Measurements from ENCODE around the gene DHRS13.
A peak's percentile ranks its signal among the peaks of the same experiment; 100 is the strongest.
"Not testable (repeated sequence)": the region's sequence is repeated elsewhere in the genome, so short reads cannot be mapped to it uniquely, and the experiment has no call there.

The DHRS13 gene

DNA sequence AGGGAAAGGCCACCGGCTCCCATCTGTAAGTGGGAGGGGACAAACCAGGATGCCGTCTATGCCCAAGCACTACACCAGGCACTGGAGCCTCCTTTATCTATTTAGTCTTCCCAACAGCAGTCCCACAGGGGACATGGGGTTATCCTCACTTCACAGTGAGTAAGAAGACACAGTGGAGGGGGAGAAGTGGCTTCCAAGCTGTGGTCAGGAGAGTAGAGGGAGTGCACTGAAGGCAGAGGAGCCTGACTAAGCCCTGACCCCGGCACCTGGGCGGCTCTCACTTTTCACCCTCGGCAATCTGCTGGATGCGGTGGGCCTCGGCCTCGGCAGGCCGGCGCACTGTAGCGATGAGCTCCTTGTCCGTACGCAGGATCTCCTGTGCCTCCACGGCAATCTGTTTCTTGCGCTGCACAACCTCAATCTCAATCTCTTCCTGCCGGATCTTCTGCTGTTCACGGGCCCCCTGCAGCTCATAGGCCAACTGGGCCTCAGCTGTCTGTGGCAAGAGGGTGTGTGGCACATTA is 21.3 kb downstream of the DHRS13 start:
- no peak for DNase-seq

DNA sequence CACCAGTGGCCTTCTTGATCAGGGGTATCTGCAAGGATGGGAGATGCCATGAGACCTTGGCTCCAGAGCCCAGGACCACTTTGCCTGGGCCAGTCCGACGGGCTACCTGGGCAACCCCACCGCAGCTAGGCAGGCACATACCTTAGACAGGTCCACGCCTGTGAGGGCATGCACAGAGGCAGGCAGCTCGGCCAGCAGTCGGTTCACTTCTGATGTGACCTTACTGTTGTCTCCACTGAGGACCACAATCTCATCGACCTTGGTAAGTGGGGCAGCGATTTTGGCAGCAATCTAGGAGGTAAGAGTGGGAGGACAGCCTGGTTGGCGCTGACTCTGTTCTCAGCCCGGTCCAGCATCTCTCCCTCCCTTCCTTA is 22.3 kb downstream of the DHRS13 start:
- no peak for DNase-seq

DNA sequence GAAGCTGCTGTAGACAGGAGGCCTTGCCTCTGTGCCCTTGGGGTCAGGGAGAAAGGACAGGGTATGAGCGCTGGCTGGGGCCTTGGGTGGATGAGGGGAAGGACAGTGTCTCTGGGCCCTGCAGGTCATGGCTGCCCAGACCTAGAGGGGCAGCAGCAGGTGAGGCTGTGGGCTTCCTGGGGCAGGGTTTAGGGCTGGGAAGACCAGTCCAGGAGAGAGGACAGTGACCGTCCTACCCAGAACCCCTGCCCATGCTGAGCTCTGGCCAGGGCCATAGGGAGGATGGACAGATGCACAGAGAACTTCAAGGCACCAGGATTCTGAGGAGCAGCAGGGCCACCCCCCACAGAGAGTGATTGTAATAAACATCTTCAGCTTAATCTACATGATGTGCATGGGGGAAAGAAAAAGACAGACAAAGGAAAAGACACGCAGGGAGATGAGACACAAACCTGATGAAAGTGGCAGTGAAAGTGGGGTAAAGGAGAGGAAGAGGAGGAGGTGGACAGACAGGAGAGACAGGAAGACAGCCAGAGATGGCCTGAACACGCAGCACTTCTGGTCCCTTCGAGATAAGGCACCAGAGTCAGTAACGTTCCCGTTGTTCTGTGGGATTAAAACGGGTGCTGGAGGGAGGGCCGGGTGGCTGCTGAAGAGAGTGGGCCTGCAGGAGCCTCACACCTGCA is 22.9 kb downstream of the DHRS13 start:
- DNase-seq, result no peak

DNA sequence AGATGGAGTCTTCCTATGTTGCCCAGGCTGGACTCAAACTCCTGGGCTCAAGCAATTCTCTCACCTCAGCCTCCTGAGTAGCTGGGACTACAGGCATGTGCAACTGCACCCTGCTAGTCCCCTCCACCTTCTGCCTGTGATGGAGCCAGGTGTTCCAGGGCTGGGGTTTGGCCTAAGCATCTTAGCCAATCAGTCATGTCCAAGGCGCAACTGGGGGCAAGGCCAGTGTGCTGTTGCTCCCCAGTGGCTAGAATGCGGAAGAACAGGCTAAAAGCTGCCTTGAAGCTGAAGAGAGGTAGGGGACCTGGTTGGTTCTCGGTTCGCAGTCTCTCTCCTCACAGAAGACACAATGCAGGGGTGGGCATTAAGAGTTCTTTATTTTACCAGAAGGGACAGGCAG is 23.9 kb downstream of the DHRS13 start:
- no peak for DNase-seq

DNA sequence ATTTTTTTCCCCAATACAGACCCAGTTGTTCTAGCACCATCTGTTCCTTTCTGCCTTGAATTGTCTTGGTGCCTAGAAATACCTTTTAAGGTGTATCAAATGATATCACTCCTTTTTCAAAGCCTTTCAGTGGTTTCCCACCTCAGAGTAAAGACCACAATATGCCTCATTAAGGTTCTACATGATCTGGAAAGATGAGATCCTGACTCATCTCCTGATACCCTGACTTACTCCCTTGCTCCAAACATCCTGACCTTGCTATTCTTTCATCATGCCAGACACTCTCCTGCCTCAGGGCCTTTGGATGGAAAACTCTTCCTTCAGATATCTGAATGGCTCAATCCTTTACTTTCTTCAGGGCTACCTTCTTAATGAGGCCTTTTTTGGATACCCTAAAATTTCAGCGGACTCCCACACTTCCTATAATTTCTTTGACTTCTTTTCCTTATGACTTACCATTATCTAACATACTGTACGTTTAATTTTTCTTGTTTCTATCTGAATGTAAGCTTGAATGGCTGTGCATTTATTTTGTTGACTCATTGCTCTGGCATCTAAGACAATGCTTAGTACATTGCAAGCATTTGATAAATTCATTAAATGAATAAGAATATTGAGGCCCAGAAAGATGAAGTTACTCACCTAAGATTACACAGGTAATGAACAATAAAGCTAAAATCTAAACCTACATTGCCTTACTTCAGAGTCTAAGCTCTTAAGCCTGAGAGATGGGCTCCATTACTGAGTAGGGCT is 24.5 kb downstream of the DHRS13 start:
- no peak for DNase-seq

DNA sequence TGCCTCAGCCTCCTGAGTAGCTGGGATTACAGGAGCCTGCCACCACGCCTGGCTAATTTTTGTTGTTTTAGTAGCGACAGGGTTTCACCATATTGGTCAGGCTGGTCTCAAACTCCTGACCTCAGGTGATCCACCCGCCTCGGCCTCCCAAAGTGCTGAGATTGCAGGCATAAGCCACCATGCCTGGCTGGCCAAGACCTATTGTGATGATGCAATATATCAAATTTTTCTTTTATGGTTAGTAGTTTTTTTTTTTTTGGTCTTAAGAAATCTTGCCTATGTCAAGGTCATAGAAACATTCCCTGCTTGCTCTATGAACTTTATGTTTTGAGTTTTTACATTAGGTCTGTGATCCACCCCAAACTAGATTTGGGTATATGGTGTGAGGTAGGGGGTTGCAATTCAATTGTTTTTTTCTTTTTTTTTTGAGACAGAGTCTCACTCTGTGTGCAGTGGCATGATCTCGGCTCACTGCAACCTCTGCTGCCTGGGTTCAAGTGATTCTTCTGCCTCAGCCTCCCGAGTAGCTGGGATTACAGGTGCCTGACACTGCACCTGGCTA is 25.6 kb downstream of the DHRS13 start:
- DNase-seq, result not testable (repeated sequence)

DNA sequence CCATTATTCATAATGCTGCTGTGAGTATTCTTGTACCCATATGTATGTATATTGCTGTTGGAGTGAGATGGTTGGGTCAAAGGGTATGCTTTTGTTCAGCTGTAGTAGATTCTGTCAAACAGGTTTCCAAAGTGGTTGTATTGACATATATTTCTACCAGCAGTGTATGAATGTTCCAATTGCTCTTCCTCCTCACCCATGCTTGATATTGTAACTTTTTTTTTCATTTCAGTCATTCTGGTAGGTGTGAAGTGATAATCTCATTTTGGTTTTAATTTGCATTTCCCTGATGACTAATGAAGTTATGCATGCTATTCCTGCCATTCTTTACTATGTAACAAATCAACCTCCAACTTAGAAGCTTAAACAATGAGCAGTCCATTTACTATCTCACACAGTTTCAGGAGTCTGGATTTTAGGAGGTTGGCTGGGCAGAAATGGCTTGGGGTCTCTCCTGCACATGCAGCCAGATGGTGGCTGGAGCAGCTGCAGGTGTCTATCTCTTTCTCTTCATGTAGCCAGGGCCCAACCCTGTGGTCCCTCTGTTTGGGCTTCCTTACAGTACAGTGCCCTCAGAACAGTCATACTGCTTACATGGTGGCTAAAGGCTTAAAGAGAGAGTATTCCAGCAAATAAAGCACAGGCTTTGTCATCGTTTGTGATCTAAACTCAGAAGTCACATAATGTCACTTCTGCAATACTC is 26.9 kb downstream of the DHRS13 start:
- no peak for DNase-seq

DNA sequence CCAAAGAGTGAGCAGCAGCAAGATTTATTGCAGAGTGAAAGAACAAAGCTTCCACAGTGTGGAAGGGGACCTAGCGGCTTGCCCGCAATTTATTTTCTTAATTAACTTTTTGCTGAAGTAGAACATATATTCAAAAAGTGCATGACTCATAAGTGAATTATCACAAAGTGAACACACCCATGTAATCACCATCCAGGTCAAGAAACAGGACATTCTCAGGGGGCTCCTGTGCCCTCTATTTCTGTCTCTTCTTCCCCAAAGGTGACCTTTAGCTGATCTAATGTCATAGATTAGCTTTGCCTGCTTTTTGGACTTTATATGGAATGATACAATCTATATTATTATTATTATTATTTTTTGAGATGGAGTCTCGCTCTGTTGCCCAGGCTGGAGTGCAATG is 28.1 kb downstream of the DHRS13 start:
- no peak for DNase-seq

DNA sequence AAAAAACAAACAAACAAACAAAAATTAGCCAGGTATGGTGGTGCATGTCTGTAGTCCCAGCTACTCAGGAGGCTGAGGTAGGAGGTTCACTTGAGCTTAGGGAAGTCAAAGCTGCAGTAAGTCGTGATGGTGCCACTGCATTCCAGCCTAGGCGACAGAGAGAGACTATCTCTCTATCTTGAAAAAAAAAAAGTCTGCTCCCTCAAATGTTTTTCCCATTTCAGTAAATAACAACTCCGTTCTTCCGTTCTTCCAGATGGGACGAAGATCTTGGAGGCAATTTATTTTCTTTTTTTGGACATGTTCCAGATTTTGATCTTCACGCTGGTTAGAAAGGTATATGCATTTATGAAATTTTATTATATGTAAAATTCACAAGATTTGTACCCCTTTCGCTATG is 29.0 kb downstream of the DHRS13 start:
- no peak for DNase-seq

DNA sequence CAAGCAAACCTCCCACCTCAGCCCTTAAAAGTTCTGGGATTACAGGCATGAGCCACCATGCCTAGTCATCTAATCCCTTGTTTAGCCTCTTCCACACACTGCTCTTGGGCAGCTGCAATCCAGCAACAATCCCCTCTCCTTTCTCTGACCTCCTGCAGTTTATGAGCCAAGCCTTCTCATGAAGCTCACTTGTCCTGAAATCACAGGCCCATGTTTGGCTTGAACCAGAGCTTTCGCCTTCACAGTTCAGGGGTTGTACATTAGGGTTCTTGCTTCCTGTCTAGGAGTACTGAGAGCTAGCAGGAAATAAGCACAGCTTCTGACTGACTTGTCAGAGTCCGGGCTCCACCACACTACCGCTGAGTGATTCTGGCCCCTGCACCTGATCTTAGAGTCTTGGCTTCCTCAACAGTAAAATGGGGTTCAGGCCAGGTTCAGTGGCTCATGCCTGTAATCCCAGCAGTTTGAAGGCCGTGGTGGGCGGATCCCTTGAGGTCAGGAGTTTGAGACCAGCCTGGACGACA is 31.8 kb downstream of the DHRS13 start:
- DNase-seq, result peak in 1 of 2 donors; percentile 38

DNA sequence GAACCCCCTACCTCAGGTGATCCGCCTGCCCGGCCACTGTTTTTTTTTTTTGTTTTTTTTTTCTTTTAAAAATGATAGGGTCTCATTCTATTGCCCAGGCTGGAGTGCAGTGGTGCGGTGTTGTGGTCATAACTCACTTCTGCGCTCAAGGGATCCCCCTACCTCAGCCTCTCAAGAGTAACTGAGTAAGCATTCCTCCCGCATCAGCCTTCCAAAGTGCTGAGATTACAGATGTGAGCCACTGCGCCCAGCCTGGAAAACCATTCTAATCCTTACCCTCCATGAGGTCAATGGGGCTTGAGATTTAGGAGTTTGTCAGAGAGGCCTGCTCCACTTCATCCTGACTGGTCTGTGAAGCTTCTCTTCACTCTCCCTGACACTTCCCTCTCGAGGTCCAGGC is 35.6 kb downstream of the DHRS13 start:
- no peak for DNase-seq

DNA sequence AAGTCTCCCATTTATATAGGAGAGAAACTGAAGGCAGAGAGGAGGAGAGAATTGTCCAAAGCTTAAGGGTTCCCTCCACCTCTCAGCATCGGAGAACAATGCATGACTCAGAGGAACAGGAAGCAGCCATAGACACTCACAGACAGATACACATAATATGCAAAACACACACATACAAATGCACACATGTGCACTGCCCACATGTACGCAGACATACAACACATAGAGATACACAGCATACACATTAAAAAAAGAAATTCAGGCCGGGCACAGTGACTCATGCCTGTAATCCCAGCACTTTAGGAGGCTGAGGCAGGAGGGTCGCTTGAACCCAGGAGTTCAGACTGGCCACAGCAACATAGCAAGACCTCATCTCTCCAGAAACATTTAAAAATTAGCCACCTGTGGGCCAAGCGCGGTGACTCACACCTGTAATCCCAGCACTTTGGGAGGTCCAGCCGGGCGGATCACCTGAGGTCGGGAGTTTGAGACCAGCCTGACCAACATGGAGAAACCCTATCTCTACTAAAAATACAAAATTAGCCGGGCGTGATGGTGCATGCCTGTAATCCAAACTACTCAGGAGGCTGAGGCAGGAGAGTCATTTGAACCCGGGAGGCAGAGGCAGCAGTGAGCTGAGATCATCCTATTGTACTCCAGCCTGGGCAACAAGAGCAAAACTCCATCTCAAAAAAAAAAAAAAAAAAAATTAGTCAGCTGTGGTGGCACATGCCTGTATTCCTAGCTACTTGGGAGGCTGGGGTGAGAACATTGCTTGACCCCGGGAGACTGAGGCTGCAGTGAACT is 36.7 kb downstream of the DHRS13 start:
- no peak for DNase-seq

DNA sequence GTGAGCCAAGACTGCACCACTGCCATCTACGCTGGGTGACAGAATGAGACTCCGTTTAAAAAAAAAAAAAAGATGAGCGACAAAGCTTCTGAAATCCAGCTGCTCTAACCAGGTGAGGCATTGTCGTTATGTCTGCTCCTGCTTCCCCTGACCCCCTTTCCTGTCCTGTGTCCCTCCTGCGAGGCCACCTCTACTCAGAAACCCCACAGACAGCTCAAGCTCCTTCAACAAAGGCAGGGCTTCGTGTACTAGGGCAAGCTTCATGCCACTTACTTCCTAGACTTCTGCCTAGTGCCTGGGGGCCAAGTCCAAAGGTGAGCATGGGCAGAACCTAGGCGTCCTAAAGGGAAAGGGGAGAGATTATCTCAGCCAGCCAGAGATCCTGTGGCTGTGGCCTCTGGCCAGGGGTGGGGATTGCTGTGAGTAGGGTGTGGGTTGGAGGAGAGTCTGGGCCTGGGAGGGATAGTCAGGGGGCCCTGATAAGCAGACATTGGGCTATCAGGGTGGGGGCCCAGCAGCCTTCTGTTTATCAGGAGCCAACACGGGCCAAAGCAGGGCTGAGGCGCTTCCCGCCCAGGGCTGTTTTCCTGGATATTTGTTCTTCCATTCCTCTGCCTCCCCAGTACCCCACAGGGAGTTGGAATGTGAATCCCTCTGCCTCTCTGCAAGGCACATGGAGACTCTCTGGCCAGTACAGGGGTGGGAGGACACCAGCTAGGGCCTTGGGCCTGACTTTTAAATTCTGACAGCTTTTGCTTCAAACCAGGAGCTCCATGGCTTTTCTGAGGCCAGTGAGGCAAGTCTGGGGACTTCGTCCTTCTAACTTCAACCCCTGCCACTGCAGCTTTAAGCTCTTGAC is 37.7 kb downstream of the DHRS13 start:
- no peak for DNase-seq

DNA sequence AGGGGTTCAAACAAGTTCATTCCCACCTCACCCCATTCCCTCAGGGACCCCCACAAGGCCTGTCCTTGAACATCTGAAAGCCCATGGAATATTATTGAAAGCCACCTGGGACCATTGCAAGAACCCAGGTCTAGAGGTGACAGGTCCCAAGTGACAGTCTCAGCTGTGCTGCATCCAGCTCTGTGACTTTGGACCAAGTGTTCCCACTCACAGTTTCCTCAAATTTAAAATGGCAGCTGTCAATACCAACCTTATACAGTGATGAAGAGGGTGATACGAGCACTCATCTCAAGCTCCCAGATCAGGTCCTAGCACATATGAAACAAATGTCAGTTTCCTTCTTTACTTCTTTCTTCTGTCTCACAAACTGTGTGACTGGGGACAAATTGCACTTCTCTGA is 38.9 kb downstream of the DHRS13 start:
- no peak for DNase-seq

DNA sequence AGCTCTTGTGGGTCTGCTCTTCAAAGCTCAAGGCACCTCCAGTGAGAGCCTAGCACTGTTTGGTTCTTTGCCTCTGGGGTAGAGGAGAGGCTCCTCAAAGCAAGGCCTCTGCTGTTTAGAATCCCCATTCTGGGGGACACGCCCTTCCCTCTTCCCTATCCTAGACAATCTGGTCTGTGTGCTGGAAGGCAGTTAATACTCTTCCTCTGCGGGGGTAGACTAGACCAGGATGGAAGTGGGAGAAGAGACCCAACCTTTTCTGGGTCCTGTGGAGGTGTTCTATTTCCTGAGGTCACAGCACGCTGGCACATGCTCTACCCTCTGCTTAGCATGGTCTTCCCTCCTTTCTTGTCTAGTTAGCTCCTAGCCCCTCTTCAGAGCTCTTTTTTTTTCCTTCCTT is 40.3 kb downstream of the DHRS13 start:
- DNase-seq, result no peak

DNA sequence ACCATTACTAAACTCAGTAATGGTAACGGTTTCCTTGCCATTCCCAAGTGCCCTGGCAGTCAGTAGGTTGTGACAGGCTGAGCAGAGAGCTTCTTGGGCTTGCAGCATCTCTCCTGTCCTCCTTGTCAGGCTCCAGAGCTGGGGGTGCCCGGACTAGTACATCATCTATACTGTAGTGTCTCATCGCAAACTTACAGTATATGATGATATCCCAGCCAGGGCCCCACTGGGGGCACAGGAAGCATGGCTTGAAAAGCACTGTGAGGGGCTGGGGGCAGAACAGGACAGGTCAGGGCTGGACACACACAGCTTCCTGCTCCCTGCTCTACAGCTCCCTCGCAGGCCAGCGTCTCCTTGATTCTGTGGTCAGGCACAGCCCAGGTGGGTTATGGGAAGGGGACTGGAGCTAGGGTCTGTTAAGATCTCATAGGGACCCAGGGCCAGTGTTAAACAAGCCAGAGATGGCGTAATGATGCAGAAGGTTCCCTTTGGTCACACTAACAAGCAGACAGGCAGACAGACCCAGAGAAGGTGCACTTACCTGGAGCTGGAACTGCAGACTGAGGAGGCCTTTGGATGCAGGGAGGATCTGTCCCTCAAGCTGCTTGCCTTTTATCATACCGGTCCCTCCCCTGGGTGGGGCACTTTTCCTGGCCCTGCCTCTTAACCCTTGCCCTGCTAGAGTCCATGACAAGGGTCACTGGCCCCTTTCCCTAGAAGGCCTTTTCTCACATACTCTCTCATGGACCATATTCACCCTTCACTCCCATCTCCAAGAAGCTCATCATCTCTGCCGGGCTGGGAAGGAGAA is 41.3 kb downstream of the DHRS13 start:
- DNase-seq, result no peak

DNA sequence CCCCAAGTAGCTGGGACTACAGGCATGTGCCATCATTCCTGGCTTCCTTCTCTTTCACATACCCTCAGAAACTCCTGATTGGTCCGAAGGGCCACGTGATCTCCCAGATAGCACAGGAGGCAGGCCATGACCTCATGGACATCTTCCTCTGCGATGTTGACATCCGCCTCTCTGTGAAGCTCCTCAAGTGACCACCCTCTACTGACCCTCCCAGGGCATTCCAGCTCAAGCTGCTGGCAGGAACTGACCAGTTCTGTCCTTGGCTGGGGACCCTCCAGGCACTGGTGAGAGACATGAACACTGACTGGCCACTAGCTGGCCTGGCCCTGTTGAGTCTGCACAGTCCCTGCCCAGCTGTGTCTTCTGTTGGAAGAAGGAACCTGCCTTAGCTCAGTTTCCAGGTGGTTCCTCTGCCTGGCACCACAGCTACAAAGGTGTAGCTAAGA is 42.5 kb downstream of the DHRS13 start:
- DNase-seq, result no peak

DNA sequence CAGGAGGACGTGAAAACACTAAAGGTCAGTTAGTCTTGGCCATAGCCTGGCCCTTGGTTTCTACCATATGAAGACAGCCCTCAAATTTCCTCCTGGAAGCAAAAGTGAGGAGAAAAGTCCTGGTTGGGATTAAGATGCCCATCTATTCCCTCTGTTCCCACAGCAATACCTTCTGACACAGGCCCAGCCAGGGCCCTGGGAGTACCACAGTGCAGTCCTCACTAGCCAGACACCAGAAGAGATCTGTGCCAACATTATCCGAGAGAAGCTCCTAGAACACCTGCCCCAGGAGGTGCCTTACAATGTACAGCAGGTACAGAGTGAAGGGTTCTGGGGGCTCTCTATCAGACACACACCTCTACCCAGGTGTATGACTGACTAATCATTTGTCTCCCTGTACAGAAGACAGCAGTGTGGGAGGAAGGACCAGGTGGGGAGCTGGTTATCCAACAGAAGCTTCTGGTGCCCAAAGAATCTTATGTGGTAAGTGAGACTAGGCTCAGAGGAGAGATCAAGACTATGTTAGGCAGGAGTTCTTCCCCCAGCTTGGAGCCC is 44.0 kb downstream of the DHRS13 start:
- no peak for DNase-seq

DNA sequence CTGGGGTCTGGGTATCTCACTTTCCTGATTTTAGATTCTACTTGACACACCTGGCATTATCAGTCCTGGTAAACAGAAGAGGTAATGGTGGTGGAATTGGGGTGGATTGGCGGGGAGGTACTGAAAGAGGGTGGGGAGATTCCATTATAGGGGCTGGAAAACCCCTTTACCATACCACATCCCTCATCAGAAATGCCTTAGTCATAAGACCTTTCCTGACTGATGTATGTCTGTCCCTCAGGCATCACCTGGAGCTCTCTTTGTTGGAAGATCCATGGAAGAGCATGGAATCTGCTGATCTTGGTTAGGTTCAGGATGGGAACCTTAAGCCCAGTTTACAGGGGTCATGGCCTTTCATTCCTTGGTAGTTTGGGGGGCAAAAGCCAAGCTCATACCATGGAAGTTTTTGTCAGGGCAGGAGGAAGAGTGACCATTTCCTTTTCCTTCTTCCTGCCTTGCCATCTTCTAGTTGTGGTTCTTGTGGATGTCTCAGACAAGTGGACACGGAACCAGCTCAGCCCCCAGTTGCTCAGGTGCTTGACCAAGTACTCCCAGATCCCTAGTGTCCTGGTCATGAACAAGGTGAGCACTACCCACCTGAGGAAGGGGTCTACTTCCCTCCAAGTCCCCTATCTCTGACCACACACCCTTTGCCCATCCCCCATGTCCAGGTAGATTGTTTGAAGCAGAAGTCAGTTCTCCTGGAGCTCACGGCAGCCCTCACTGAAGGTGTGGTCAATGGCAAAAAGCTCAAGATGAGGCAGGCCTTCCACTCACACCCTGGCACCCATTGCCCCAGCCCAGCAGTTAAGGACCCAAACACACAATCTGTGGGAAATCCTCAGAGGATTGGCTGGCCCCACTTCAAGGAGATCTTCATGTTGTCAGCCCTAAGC is 44.7 kb downstream of the DHRS13 start:
- DNase-seq, result no peak

Measured in stimulated activated CD4-positive, alpha-beta T cell treated with anti-CD3 and anti-CD28 coated beads, Interleukin-2, amount 100 ng/mL, for 24 hours (primary cell).